IMR-90 (cell line): ENCODE results near the gene GDPD5.

Source experiments
- CEBPB ChIP-seq: IDR thresholded peaks from 2 replicates; pipeline ENCODE4 v1.6.1; 2012; ENCODE audit warnings: low read depth, low read length, improper control_type of control experiment
- FOS ChIP-seq: fragments of 150-350 bp; IDR thresholded peaks from 2 replicates; pipeline ENCODE4 v1.6.1; 2016; ENCODE audit warnings: low read depth, low read length
- MAFK ChIP-seq: IDR thresholded peaks from 2 replicates; pipeline ENCODE4 v1.6.1; 2012; ENCODE audit warnings: low read depth, low read length, improper control_type of control experiment
- MXI1 ChIP-seq: IDR thresholded peaks from 2 replicates; pipeline ENCODE4 v1.6.1; 2012; ENCODE audit warnings: low read depth, mild to moderate bottlenecking, low read length, moderate library complexity, borderline replicate concordance
- NFE2L2 ChIP-seq: fragments of 150-350 bp; IDR thresholded peaks from 2 replicates; pipeline ENCODE4 v1.6.1; 2016; ENCODE audit warnings: low read depth, mild to moderate bottlenecking, low read length
- POLR2A ChIP-seq: IDR thresholded peaks from 2 replicates; pipeline ENCODE4 v1.6.1; 2012; ENCODE audit warnings: mild to moderate bottlenecking, low read depth, low read length
- RAD21 ChIP-seq: IDR thresholded peaks from 2 replicates; pipeline ENCODE4 v1.6.1; 2012; ENCODE audit warnings: low read length, improper control_type of control experiment
- RFX5 ChIP-seq: IDR thresholded peaks from 2 replicates; pipeline ENCODE4 v1.8.0; 2012; ENCODE audit warnings: low read depth, mild to moderate bottlenecking, low read length, moderate library complexity
- SMC3 ChIP-seq: fragments of 150-350 bp; IDR thresholded peaks from 2 replicates; pipeline ENCODE4 v1.6.1; 2016; ENCODE audit warnings: low read depth, mild to moderate bottlenecking, antibody characterized with exemption, low read length, moderate library complexity
- TF ChIP-seq, protein P1 (sequence below): conservative IDR thresholded peaks from 2 replicates; pipeline ENCODE4 v1.5.1; 2012; ENCODE audit warnings: mild to moderate bottlenecking, low read depth, low read length, improper control_type of control experiment
- TF ChIP-seq, protein P2 (sequence below): fragments of 150-350 bp; IDR thresholded peaks from 2 replicates; pipeline ENCODE4 v1.6.1; 2017; ENCODE audit warnings: mild to moderate bottlenecking, antibody characterized with exemption, low read length, low read depth

DNA sequence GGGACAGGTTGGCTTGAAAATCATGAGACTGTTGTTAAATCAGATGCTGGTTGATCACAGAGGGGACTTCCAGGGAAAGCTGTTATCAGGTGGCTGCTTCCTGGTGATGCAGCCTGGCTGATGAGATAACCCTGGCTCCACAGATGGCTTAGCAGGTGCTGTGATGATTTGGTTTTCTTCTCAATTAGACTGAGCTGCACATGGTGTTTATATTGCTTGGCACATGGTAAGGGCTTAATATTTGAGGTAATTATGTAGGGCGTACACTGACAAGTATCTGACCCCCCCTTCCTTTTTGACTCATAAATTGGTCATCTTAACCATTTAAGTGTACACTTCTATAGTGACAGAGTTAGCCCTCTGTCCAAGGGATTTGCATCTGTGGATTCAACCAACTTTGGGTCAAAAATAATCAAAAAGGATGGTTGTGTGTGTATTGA, 119.4 kb downstream of the GDPD5 start:
- TF ChIP-seq MAFK: no peak
- TF ChIP-seq, protein P1, sequence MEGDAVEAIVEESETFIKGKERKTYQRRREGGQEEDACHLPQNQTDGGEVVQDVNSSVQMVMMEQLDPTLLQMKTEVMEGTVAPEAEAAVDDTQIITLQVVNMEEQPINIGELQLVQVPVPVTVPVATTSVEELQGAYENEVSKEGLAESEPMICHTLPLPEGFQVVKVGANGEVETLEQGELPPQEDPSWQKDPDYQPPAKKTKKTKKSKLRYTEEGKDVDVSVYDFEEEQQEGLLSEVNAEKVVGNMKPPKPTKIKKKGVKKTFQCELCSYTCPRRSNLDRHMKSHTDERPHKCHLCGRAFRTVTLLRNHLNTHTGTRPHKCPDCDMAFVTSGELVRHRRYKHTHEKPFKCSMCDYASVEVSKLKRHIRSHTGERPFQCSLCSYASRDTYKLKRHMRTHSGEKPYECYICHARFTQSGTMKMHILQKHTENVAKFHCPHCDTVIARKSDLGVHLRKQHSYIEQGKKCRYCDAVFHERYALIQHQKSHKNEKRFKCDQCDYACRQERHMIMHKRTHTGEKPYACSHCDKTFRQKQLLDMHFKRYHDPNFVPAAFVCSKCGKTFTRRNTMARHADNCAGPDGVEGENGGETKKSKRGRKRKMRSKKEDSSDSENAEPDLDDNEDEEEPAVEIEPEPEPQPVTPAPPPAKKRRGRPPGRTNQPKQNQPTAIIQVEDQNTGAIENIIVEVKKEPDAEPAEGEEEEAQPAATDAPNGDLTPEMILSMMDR: no peak
- no peak for TF ChIP-seq CEBPB
- TF ChIP-seq RFX5: no peak
- no peak for TF ChIP-seq POLR2A
- TF ChIP-seq FOS: no peak
- no peak for TF ChIP-seq RAD21
- TF ChIP-seq, protein P2, sequence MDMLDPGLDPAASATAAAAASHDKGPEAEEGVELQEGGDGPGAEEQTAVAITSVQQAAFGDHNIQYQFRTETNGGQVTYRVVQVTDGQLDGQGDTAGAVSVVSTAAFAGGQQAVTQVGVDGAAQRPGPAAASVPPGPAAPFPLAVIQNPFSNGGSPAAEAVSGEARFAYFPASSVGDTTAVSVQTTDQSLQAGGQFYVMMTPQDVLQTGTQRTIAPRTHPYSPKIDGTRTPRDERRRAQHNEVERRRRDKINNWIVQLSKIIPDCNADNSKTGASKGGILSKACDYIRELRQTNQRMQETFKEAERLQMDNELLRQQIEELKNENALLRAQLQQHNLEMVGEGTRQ: no peak
- peak; percentile 46; the same call in 1 of the 2 replicates for TF ChIP-seq MXI1
- TF ChIP-seq SMC3: no peak
- TF ChIP-seq NFE2L2: no peak
